Measurements from ENCODE around the gene PPP1R15B. TPM values are rescaled to one million over a fixed set of nuclear protein-coding genes. Genes with fewer than 3 reads are reported as not detected.
"Not testable (repeated sequence)": the region's sequence is repeated elsewhere in the genome, so short reads cannot be mapped to it uniquely, and the experiment has no call there.

The PPP1R15B gene
- total RNA-seq, 1 donor from 2014 or later: 43.4 TPM

DNA sequence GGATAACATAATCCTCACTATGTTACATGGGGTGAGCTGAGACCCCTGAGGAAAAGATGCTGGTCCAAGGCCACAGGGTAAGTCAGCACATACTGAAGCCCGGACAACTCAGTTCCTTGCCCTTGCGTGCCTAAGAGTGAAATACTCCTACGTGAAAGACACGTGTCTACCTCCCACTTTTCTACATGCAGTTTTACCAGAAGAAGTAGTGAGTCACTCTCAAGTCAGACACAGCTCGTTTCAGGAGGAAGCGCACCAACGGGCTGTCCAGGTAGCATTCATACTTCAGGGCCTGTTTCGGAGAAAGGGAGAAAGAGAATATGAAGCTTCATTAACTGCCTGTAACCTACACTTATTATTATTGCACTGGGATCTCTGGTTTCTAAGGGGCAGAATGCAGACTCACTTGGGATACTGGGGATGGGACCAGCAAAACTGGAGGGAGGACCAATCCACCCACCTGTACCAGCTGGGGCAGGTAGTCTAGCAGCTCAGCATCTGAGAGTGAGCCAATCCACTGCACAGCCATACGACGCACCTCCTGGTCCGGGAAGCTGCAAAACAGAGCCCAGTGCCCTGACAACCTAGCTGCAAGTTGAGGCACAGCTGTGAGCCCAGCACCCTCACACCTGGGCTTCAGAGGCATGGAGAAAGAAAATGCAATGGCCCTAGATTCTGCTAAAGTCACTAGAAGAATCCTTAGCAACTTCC lies 32.4 kb upstream of the PPP1R15B start:
- DNase-seq: no peak

GRCh38 chr1:204443260-204443619 lies 31.6 kb upstream of the PPP1R15B start:
- DNase-seq: no peak

DNA sequence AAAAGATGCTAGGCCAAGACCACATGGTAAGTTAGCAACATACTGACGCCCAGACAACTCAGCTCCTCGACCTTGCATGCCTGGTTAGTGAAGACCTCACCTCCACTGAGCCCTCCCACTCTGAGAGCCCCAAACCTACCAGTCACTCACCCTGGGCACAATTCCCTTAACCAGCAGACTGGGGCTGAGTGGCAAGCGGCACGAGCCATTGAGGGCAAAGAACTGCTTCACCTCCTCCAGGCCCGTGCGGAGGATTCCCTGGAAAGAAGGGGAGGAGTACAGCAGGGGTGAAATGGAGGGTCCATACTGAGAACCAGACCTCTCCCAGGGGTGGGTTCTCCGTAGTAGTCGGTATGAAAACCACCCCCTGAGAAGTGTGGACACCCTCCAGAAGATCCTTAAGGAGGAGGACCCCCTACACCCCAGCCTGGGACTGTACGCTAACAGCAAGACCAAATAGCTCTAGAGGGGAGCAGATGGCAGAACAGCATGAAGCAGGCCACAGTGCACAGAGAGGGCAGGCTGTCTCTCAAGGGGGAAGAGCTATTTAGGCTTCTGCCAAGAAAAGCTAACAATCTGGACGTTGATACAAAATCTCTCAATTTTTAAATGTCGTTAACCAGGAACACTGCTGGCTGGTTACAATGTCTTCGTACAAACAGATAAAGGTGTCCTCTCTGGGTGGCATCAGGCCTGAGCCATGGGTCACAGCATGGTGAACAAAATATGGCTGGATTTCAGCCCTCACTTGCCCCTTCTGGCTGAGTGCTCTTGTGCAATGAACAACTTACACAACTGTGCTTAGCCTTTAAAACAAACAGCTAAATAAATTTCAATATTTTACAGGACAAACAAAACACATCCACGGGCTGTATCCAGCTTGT lies 31.0 kb upstream of the PPP1R15B start:
- no peak for DNase-seq

DNA sequence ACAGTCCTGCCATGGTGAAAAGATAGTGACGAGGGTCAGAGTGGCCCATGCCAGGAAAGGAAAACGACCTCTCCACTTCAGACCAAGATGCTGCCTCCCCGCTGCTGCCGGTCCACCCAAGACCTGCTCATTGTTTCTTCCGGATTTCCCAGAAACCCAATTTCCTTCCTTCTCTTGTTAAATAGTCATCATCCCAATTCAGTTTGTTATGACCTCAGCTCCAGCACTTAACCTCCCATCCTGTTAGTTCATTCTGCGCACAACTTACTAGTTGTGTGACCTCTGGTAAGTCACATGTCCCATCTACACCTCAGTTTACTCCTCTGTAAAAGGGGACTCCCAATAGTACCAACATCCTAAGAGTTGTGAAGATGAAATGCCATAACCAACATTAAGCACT lies 29.9 kb upstream of the PPP1R15B start:
- DNase-seq: no peak

GRCh38 chr1:204439621-204440375 lies 28.2 kb upstream of the PPP1R15B start:
- no peak for DNase-seq

DNA sequence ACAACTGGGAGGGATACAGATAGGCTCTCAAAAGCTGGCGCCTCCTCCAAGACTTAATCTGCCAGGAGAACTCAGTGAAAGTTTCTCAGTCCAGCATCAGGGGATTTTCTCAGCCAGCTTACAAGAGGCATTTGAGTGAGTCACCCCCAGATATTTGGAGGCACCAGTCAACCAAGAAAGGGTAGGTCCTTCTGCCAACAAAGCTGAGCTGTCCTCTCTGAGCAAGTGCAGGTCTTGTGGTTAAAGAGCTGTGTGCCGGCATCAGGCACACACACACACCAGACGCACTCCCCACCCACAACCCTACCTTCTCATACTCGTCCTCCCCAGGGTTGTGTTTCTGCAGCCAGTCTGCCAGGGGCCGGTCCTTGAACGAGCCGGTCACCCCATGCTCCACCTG lies 27.0 kb upstream of the PPP1R15B start:
- DNase-seq: no peak

DNA sequence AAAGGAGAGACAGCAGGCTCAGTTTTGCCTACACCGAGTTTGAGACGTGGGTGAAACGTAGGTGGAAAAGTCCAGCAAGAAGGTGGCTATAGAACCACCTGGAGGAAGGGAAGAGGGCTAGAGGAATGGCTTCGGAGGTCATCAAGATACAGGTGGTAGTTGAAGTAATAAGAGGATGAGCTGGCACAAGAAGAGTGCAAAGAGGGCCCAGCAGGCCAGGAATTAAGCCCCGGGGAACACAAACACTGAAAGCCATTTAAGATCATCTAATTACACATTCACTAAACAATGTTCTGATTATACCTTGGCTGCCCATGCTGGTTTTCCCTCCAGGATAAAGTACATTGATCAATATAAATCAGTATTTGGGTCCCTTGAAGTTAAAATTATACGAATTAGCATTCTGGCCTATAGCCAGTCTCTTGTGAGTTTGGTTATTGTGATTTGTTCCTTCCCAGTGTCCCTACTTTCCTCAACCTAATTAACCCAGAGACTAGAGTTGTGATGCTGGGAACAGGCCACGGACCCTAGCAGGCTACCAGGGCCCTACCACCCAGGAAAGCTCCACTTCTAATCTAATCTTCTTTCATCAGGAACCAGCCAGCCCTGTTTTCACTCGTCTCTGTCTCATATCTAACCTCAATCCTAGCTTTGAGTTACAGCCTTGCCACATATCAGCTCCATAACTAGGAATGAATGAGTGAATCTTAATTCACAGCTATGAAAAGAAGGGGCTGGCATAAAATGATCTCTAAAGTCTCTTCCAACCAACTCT lies 26.4 kb upstream of the PPP1R15B start:
- no peak for DNase-seq

DNA sequence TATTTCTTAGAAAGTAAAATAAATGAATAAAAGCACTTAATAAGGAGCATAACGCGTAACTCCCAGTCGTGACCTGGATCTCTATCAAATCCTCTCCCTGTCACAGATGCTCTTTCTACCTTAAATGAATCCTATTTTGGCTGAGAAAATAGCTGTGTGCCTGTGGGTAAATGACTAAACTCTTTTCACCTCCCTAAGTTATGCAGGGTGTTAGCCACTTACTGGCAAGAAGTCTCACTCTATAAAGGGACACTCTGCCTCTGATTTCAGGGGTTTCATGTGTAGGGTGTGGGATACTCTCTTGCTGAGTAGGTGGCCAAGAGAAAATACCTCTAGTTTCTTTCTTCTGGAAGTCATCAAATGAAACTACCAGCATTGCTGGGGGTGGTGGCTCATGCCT lies 24.3 kb upstream of the PPP1R15B start:
- no peak for DNase-seq

- no peak for DNase-seq
These were observed 23.8 kb upstream of the PPP1R15B start for GRCh38 chr1:204435381-204435831.

DNA sequence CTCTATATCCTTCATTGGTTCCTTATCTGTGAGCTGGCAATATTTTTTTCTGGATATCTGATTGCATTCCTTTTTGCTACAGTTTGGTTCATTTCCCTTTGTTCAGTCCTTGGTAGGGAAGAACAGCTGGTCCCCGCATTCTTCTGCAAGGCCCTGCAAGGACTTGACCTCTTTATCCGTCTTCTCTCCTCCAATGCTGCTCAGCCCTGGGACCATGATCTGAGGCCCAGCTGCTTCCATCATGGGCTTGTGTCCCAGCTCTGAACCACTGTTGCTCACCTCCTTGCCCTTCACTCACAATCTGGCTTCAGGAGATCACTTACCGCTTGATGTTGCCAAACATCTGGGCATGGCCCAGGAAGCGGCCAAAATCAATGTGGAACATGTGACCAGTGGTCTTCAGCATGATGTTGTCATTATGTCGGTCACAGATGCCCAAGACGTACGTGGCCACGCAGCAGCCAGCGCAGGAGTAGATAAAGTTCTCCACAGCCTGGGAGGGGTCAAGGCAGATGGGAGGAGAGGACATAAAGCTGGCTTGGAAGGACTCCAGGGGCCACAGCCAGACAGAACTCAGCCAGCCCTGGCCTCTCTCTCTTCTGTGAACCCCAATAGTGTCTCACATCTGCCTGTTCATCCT lies 22.6 kb upstream of the PPP1R15B start:
- DNase-seq: no peak

DNA sequence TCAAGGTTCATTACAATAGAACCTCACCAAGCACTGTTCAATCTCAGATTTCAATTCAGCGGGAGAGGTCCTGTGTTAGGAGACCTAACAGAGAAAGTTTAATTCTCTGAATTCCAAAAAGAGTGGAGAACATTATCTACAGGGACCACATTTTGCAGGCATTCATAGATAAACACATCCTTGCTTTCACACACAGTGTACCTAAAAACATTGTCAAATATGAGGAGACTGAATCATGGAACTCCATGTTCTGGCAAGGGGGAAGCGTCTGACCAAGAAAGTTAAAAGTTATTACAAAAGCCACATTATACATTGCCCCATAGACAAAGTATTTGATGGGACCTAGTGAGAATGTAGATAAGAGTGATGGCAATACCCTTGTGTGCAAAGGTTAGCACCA lies 21.1 kb upstream of the PPP1R15B start:
- no peak for DNase-seq

DNA sequence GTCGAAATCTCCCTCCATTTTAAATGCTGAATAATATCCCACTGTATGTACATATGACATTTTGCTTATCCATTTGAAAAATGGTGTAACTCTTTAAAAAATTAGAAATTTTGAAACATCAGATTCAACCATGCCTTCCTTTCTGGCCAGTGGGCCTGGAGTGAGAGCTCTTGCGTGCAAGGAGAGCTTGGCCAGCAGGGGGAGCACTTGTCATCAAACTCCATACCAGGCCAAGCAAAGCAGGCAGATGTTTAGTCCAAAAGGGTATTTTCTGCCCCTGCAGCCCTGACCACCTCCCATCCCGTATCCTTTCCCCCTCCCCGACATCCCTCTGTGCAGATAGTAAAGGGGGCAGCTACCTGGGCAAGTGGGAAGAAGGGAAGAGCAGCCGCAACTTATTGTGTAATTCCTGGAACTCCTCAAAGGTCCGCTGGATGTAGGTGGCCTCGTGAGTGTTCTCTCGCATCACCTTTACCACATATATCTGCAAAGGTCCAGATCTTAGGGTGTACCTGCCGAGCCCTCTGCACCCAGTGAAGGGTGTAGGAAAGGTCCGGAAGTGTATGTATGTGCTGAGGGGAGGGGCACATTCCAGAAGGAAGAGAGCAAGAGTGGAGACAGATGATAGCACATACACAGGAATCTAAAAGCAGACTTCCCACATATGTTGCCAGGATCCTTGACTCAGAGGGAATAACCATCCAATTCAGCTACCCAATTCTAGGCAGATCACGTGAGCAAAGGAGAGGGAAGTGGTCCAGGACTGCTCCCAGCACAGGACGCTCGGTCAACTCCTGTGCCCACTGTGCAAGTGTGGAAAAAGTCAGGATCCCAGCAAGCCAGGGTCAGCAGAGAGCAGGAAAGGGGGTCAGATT lies 19.9 kb upstream of the PPP1R15B start:
- peak; percentile 57 for DNase-seq

GRCh38 chr1:204429746-204430145 lies 18.1 kb upstream of the PPP1R15B start:
- DNase-seq: no peak

- no peak for DNase-seq
These were observed 15.5 kb upstream of the PPP1R15B start for GRCh38 chr1:204426971-204427701.

DNA sequence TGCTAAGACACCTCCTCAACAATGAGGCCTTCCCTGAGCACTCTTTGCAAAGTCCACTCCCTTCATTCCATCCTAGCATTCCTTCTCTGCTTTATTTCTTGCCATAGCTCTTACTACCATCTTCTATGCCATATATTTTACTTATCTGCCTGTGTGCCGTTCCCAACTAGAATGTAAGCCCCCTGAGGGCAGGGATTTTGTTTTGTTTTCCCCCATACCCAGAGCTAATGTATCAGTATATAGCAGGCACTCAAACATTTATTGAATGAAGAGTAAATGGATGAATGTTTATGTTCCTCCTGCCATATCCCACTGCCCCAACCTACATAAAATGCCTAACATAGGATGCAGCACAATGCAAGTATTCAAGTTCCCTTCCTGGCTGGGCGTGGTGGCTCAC lies 14.9 kb upstream of the PPP1R15B start:
- DNase-seq: no peak

- DNase-seq: no peak
These were observed 14.4 kb upstream of the PPP1R15B start for GRCh38 chr1:204426035-204426436.

DNA sequence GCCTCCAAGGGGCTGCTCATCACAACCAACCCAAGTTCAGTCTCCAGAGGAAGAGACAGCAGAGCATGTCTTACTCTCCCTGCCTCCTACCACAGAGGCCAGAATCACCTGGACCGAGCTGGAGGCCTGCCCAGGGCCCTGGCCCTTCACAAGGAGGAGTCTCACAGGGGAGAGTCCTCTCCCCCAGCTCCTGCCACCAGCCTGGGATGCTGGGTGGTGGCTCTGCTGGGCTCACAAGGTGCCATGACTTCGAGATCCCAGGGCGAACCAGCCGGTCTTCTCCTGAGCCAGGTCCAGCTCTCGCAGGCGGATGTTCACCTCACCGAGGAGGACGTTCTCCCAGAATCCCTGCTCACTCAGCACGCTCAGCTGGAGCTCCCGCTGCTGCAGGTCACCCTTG lies 13.0 kb upstream of the PPP1R15B start:
- DNase-seq: no peak

DNA sequence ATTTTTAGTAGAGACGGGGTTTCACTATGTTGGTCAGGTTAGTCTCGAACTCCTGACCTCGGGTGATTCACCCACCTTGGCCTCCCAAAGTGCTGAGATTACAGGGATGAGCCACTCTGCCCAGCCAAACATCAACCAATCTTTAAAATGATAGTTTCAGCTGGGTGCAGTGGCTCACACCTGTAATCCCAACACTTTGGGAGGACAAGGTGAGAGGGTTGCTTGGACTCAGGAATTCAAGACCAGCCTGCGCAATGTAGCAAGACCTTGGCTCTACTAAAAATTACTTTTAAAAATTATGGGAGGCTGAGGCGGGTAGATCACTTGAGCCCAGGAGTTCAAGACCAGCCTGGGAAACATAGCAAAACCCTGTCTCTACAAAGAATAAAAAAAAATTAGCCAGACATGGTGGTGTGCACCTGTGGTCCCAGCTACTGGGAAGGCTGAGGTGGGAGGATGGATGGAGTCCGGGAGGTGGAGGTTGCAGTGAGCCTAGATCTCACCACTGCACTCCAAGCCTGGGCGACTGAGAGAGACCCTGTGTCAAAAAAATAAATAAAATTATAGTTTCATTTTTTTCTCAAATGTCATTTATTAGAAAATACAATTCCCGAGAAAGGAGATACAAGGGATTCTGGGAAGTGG lies 10.6 kb upstream of the PPP1R15B start:
- DNase-seq: not testable (repeated sequence)

DNA sequence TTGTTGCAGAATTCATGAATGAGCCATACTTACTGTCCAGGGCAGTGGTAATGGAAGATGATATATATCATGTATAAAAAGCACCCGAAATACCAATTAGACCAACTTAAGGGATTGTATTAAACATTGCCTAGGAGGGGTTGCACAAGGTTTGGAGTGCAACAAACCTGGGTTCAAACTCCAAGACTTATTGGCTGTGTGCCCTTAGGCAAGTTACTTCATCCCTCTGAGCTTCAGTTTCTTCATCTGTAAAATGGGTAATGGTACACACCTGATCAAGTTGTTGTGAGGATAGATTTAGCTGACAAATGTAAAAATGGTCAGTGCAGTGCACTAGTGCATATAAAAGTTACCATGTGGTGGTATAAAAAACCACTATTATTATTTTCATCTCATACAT lies 9.8 kb upstream of the PPP1R15B start:
- no peak for DNase-seq

Data from occipital lobe (tissue), 2 donors.